HUDEP-2 (cell line): Measurements from ENCODE around the gene RGMB.

Source experiments
- DNase-seq, 76 experiments: peaks; one replicate each; lab custom pipeline; 2025; ENCODE audit not compliant: unreplicated experiment in 76 of 76; lab: John Stamatoyannopoulos, UW

RGMB gene

GRCh38 chr5:98767581-98767980, 5.9 kb upstream of the RGMB start:
- DNase-seq: no peak

GRCh38 chr5:98768160-98768959, 5.1 kb upstream of the RGMB start:
- peak in 15 of 76 experiments; percentile 1 to 41 (median 9) for DNase-seq

GRCh38 chr5:98768960-98769209, 4.6 kb upstream of the RGMB start:
- no peak for DNase-seq

- peak in 1 of 76 experiments; percentile 4 for DNase-seq
Measured at GRCh38 chr5:98769210-98769958, 4.1 kb upstream of the RGMB start.

- no peak for DNase-seq
Measured at GRCh38 chr5:98769959-98770208, 3.6 kb upstream of the RGMB start.

GRCh38 chr5:98770209-98770910, 3.1 kb upstream of the RGMB start:
- peak in 1 of 76 experiments; percentile 5 for DNase-seq

GRCh38 chr5:98770911-98771322, 2.5 kb upstream of the RGMB start:
- no peak for DNase-seq

GRCh38 chr5:98771382-98772109, 1.9 kb upstream of the RGMB start:
- DNase-seq: peak in 45 of 76 experiments; percentile 5 to 74 (median 43)

- peak in 1 of 76 experiments; percentile 7 for DNase-seq
Measured at GRCh38 chr5:98772415-98773213, 849 bp upstream of the RGMB start.

- peak in 1 of 76 experiments; percentile 18 for DNase-seq
Measured at GRCh38 chr5:98773214-98773463, 324 bp upstream of the RGMB start.

GRCh38 chr5:98774192-98775033, 950 bp downstream of the RGMB start:
- no peak for DNase-seq

GRCh38 chr5:98775246-98776065, 2.0 kb downstream of the RGMB start:
- no peak for DNase-seq

- DNase-seq: no peak
Measured at GRCh38 chr5:98776066-98776705, 2.7 kb downstream of the RGMB start.

GRCh38 chr5:98777295-98777694, 3.8 kb downstream of the RGMB start:
- no peak for DNase-seq

GRCh38 chr5:98779264-98779877, 5.9 kb downstream of the RGMB start:
- DNase-seq: no peak

- no peak for DNase-seq
Measured at GRCh38 chr5:98780390-98780789, 6.9 kb downstream of the RGMB start.

- no peak for DNase-seq
Measured at GRCh38 chr5:98781520-98781919, 8.1 kb downstream of the RGMB start.

- DNase-seq: no peak
Measured at GRCh38 chr5:98781964-98782363, 8.5 kb downstream of the RGMB start.
